Testis (tissue), 3 donors: ENCODE results near the gene GRIPAP1. TPM values are rescaled to one million over a fixed set of nuclear protein-coding genes. Genes with fewer than 3 reads are reported as not detected.

Source experiments
- DNase-seq: peaks from one replicate; pipeline ENCODE4 v3.0.0-alpha.2; 2019
- H3K27ac ChIP-seq, 2 donors: fragments of 200-600 bp; sonication (generic); one replicate each; pipeline ENCODE4 v1.5.1; 2019
- H3K27me3 ChIP-seq: fragments of 200-600 bp; sonication (generic); one replicate; pipeline ENCODE4 v1.5.1; 2019
- H3K36me3 ChIP-seq: fragments of 200-600 bp; sonication (generic); one replicate; pipeline ENCODE4 v1.5.1; 2017; ENCODE audit warnings: low read depth; ENCODE audit errors: missing control alignments
- H3K4me1 ChIP-seq: fragments of 200-600 bp; sonication (generic); one replicate; pipeline ENCODE4 v1.5.1; 2019
- H3K4me3 ChIP-seq, 2 donors: fragments of 200-600 bp; sonication (generic); one replicate each; pipeline ENCODE4 v1.5.1; 2017 to 2019
- H3K9me3 ChIP-seq: fragments of 200-600 bp; sonication (generic); one replicate; pipeline ENCODE4 v1.5.1; 2017
- CTCF ChIP-seq, 3 experiments: fragments of 450-650 bp in 2 of 3; fragments of 200-600 bp in 1 of 3; sonication (generic) in 1 of 3; IDR thresholded peaks; one replicate each; pipeline ENCODE4 v1.5.1; 2016 to 2019; ENCODE audit warnings: antibody characterized with exemption in 3 of 3, mild to moderate bottlenecking in 2 of 3, moderate library complexity in 1 of 3
- POLR2A ChIP-seq: fragments of 450-650 bp; IDR thresholded peaks from one replicate; pipeline ENCODE4 v1.6.1; 2017; ENCODE audit warnings: antibody characterized with exemption, mild to moderate bottlenecking, moderate library complexity
- whole genome bisulfite sequencing, 2 donors: methylation state at CpG; one replicate each; pipeline ENCODE4 v1.1.5; 2018; 5-methylcytosine and 5-hydroxymethylcytosine counted together
- intact Hi-C: fragments of 100-400 bp; cut with DNase I; formaldehyde crosslinking; loops from one replicate; pipeline ENCODE4 v1.15.1; 2023; ENCODE audit warnings: low total_unique reads
- polyA plus RNA-seq: library from polyadenylated mRNA; stranded (reverse); fragments of 350-450 nt; fragmentation: Illumina TruSeq; extraction: RNeasy Lipid Tissue Mini Kit (QIAGEN cat#74804); gene quantifications from one replicate; pipeline ENCODE4 v1.2.3, GENCODE V29; 2014; ENCODE audit warnings: low read depth, low replicate concordance; ENCODE audit not compliant: insufficient read depth
- total RNA-seq, 2 donors: library from RNA; depleted of rRNA; stranded (reverse); fragments of >200 nt; gene quantifications; one replicate each; pipeline ENCODE4 v1.2.3, GENCODE V29; 2016

GRIPAP1 gene
- total and polyA plus RNA-seq, 3 donors from 2014 or later, result 44.4 to 88.9 (median 76.4) TPM

GRCh38 chrX:48956728-48957414 lies 45.2 kb downstream of the GRIPAP1 start:
- no peaks in the 10 kb centered on the region for H3K9me3 ChIP-seq
- DNase-seq, result peak; percentile 28
- no peak for TF ChIP-seq POLR2A
- no peak for TF ChIP-seq CTCF (IDR thresholded peaks at IDR 0.05)
- no peaks in the 10 kb centered on the region for H3K36me3 ChIP-seq
- H3K4me3 ChIP-seq, result peak overlapping the region; percentile 64 to 67
- H3K27me3 ChIP-seq, result no peaks in the 10 kb centered on the region
- 0 to 1% methylated on average over 2 to 34 of the region's 61 CpGs for WGBS, 2 donors
- H3K4me1 ChIP-seq, result peaks cover 7% of the 10 kb centered on the region
- peak overlapping the region; percentile 44 to 95 for H3K27ac ChIP-seq
- intact Hi-C loops, result no loop called here

- Histone ChIP-seq H3K4me1 (no peaks in the 10 kb centered on the region), H3K27ac (no peak overlapping the region), H3K27me3 (no peaks in the 10 kb centered on the region), H3K9me3 (no peaks in the 10 kb centered on the region), H3K36me3 (no peaks in the 10 kb centered on the region), H3K4me3 (no peak overlapping the region)
- WGBS, 2 donors, result 100% methylated on average over 1 of the region's 1 CpG; no CpG with 5 or more reads in 1 of the 2 donors
- no peak for DNase-seq
- intact Hi-C loops, result no loop called here
- TF ChIP-seq CTCF (IDR thresholded peaks at IDR 0.05) (no peak), POLR2A (no peak)
These were observed 53.5 kb downstream of the GRIPAP1 start for GRCh38 chrX:48948589-48948988.

GRCh38 chrX:48945517-48946348 lies 56.3 kb downstream of the GRIPAP1 start:
- Histone ChIP-seq H3K27ac (no peak overlapping the region), H3K27me3 (no peaks in the 10 kb centered on the region), H3K4me1 (no peaks in the 10 kb centered on the region), H3K4me3 (no peak overlapping the region), H3K36me3 (no peaks in the 10 kb centered on the region), H3K9me3 (no peaks in the 10 kb centered on the region)
- TF ChIP-seq CTCF (IDR thresholded peaks at IDR 0.05) (peak; percentile 10 to 48 (median 13)), POLR2A (no peak)
- WGBS, 2 donors, result 48 to 60% methylated on average over 5 to 6 of the region's 8 CpGs
- peak; percentile 50 for DNase-seq
- intact Hi-C loops, result no loop called here

- 70 to 75% methylated on average over 2 of the region's 2 CpGs for WGBS, 2 donors
- TF ChIP-seq POLR2A (no peak), CTCF (IDR thresholded peaks at IDR 0.05) (no peak)
These were observed 59.2 kb downstream of the GRIPAP1 start for GRCh38 chrX:48942895-48943294.

More at GRCh38 chrX:48942895-48943294, 59.2 kb downstream of the GRIPAP1 start:
- Histone ChIP-seq H3K36me3 (no peaks in the 10 kb centered on the region), H3K4me3 (no peak overlapping the region), H3K4me1 (no peaks in the 10 kb centered on the region), H3K9me3 (no peaks in the 10 kb centered on the region), H3K27ac (no peak overlapping the region), H3K27me3 (no peaks in the 10 kb centered on the region)
- DNase-seq, result no peak
- intact Hi-C loops, result no loop called here
